NCI-H1694 (cell line): ENCODE results near the gene ATP2A3.
"Not testable (repeated sequence)": the region's sequence is repeated elsewhere in the genome, so short reads cannot be mapped to it uniquely, and the experiment has no call there.

ENCODE experiments used
- DNase-seq: peaks from one replicate; lab custom pipeline; 2025; lab: John Stamatoyannopoulos, UW

ATP2A3 gene

DNA sequence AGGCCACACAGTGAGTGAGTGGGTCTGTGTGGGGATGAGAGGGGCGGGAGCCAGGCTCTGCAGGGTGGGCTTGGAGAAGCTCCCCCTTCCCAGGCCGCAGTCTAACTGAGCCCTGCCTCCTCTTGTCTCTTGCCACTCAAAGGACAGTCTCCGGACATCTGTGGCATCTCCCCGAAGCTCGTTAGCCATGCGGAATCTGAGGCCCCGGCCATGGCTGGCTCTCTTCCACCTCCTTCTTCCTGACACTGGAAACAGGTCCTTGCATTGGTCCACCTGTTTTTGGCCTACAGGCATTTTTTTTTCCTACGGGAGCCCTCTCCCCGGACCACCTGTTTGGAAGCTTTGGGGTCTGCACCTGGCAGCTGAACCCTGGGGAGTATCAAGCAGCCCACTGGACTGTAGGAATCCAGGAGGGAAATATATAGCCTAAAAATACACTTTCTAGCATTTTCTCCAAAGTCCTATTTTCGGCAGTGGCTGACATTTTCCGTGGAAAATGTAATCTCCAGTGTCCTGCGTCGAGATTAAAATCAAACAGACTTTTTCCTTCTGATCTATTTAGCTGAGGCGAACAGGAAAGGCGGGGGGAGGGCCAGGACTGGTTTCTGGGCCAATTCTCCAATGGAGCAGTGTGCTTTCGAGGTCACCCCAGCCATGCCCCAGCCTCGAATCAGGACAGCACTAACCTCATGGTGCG, 9.1 kb downstream of the ATP2A3 start:
- DNase-seq: no peak

- no peak for DNase-seq
Observed at GRCh38 chr17:3954086-3954485, 10.2 kb downstream of the ATP2A3 start.

GRCh38 chr17:3953542-3953941, 10.7 kb downstream of the ATP2A3 start:
- DNase-seq: no peak

- DNase-seq: no peak
Observed at GRCh38 chr17:3952186-3952585, 12.1 kb downstream of the ATP2A3 start.

DNA sequence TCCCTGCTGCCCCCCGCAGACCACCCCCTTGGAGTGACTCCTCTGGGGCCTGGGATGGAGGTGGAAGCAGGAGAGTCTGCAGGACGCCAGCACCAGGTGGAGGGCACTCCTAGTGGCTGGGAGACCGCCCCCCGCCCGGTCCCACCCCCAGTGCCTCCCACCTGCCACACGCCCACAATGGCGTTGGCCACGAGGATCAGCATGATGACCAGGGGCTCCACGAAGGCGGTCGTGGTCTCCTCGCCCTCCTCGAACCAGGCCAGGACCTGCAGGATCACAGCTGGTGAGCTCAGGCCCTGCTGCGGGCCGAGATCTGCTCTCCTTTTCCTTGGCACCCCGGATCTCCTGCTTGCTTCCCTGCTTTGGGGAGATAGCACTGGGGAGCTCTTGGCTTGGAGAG, 12.8 kb downstream of the ATP2A3 start:
- no peak for DNase-seq

DNA sequence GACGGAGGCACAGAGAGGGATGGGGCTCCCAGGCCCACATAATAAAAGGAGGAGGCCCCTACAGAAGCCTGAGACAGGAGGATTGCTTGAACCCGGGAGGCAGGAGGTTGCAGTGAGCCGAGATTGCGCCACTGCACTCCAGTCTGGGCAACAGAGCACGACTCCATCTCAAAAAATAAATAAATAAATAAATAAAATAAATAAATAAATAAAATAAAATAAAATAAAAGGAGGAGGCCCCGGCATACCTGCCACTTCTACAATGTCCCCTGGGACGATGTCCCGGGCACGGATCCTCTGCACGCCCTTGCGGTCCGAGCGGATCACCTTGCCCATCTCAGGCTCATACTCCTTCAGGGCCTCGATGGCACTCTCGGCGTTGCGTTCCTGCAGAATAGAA, 13.2 kb downstream of the ATP2A3 start:
- no peak for DNase-seq

- DNase-seq: no peak
Observed at GRCh38 chr17:3950584-3950983, 13.7 kb downstream of the ATP2A3 start.

DNA sequence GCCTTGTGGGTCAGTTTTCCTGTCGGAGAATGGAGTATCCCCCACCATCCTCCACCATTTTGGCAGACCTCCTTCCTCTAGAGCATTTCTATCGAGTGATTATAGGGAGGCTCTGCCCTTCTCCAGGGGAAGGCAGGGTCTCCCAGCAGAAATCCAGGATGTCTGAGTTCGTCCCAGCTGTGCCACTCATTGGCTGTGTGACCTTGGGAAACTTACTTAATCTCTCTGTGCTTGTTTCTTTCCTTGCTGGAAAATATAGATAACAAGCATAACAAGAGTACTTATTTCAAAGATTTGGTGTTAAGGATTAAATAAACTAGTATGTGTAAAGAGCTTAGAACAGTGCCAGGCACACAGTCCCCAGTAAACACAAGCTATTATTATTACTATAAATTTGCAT, 14.8 kb downstream of the ATP2A3 start:
- no peak for DNase-seq

- DNase-seq: not testable (repeated sequence)
Observed at GRCh38 chr17:3948551-3948950, 15.7 kb downstream of the ATP2A3 start.

- no peak for DNase-seq
Observed at GRCh38 chr17:3947318-3947810, 16.9 kb downstream of the ATP2A3 start.

- no peak for DNase-seq
Observed at GRCh38 chr17:3946711-3947235, 17.5 kb downstream of the ATP2A3 start.

GRCh38 chr17:3944485-3945388, 19.5 kb downstream of the ATP2A3 start:
- no peak for DNase-seq

GRCh38 chr17:3943240-3943891, 20.9 kb downstream of the ATP2A3 start:
- DNase-seq: no peak

DNA sequence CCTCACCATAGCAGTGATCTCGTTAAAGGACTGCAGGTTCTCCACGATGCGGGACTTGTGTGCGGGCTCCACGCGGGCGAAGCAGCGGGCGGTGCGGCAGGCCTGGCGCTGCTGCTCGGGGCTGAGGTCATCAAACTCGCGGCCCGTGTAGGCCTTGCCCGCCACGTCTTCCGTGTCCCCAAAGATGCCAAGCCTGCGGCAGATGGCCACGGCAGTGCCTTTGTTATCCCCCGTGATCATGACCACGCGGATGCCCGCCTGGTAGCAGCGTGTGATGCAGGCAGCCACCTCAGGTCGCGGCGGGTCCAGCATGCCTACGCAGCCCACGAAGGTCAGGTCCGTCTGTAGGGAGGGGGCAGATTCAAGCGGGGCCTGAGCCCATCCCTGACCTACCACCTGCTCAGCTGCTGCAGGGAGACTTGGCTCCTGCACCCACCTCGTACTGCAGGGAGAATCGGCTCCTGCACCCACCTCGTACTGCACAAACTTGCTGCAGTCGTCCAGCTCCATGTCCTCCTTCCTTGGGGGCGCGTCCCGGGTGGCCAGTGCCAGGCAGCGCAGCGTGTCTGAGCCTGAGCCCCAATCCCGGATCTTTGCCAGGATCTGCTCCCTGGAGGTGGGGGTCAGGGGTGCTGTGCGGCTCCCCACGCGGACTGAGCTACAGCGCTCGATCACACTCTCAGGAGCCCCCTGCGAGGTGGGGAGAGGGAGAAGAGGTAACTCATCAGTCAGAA, 23.1 kb downstream of the ATP2A3 start:
- DNase-seq: no peak

DNA sequence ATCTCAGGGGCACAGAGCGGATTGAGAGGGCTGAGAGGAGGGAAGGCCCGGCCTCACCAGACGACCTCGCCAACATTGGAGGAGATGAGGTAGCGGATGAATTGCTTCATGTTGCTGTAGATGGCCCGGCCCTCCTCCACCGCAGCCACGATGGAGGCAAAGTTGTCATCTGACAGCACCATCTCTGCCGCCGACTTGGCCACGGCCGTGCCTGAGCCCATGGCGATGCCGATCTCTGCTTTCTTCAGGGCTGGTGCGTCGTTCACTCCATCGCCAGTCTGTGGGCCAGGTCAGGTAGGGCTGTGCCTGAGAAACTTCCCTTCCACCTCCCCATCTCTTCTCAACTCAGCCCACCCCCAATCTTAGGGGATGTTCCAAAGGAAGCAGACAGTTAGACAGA, 26.9 kb downstream of the ATP2A3 start:
- no peak for DNase-seq

DNA sequence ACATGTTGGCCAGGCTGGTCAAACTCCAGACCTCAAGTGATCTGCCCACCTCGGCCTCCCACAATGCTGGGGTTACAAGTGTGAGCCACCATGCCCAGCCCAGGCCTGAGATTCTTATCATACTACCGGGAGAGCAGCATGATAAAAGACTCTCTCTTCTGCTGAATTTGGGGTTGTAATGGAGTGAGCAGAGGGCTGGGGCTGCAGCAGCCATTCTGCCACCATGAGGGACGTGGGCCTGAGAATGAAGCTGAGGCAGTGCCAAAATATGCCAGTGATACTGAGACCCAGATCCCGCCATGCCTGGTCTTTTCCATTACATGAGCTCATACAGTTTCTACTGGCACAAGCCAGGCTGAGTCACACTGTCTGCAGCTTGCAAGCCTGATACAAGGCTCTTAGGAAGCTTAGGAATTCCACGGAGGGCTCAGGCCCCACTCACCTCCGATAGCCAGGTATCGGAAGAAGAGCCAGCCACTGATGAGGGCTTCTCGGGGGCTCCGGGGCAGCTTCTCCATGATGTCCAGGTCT, 28.3 kb downstream of the ATP2A3 start:
- DNase-seq: no peak

DNA sequence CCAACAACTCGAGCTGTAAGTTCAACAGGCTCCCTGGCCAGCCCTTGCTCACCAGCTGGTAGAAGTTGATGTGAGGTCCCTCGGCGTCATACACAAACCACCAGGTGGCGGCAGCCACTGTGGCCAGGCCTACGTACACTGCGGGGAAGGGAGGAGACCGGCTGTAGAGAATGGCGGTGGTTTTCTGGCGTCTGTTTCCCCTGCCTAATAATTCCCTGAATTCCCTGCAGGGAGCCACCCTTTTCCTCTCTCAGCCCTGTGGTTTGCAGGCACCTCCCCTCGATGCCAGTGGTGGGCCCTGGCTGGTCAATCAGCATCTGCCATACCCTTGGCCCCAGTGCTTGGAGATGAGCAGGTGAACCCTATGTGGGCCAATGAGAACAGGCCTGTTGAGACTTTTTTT, 29.1 kb downstream of the ATP2A3 start:
- DNase-seq: peak; percentile 46

- no peak for DNase-seq
Observed at GRCh38 chr17:3929764-3930163, 34.5 kb downstream of the ATP2A3 start.

GRCh38 chr17:3929181-3929580, 35.1 kb downstream of the ATP2A3 start:
- no peak for DNase-seq

DNA sequence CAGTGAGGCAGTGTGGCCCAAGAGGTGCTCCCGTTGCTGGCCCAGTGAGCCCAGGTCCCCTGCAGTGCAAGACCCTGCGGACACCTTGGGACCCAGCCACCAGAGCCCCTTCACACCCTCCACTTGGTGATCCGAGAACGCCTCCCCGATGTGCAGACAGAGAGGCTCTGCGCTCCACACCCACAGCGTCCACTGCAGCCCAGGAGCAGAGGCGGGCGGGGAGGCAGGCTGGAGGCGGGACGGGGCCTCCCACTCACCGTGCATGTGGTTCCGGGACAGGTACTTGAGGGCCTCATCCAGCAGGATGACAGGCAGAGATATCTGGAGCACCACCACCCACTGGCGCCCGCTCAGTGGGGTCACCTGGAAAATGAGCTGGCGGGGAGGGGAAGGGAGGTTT, 35.8 kb downstream of the ATP2A3 start:
- DNase-seq: no peak

- no peak for DNase-seq
Observed at GRCh38 chr17:3927628-3928340, 36.5 kb downstream of the ATP2A3 start.
